Calu3 (cell line): ENCODE measurements around the gene BUB1B. TPM values are rescaled to one million over a fixed set of nuclear protein-coding genes. Genes with fewer than 3 reads are reported as not detected.

Experiments used
- BruUV-seq: library from RNA; stranded (reverse); fragments of 400-500 nt; replicated peaks from 2 replicates; lab custom pipeline; 2021; lab: Mats Ljungman, UMichigan
- CTCF ChIA-PET: fragments of 300-600 bp; sonication (Branson Sonifier 250); formaldehyde crosslinking; loops from one replicate; lab custom pipeline; 2022; ENCODE audit warnings: antibody characterized with exemption; lab: Charles Lee
- DNase-seq: peaks from one replicate; pipeline ENCODE4 v3.0.0; 2022
- H3K27ac Mint-ChIP-seq: one replicate; pipeline ENCODE4 v1.8.0; 2022; ENCODE audit warnings: mixed read lengths; ENCODE audit not compliant: unreplicated experiment
- H3K27me3 Mint-ChIP-seq: one replicate; pipeline ENCODE4 v1.8.0; 2022; ENCODE audit warnings: mixed read lengths; ENCODE audit not compliant: unreplicated experiment
- H3K36me3 Mint-ChIP-seq: one replicate; pipeline ENCODE4 v1.8.0; 2022; ENCODE audit warnings: mild to moderate bottlenecking, moderate library complexity, mixed read lengths; ENCODE audit not compliant: insufficient read depth, unreplicated experiment
- H3K4me1 Mint-ChIP-seq: one replicate; pipeline ENCODE4 v1.8.0; 2022; ENCODE audit warnings: mild to moderate bottlenecking, low read depth, mixed read lengths; ENCODE audit not compliant: unreplicated experiment
- H3K4me3 Mint-ChIP-seq: one replicate; pipeline ENCODE4 v1.8.0; 2022; ENCODE audit warnings: mild to moderate bottlenecking, low read depth, moderate library complexity, mixed read lengths; ENCODE audit not compliant: unreplicated experiment
- H3K9me3 Mint-ChIP-seq: one replicate; pipeline ENCODE4 v1.8.0; 2022; ENCODE audit warnings: low read depth, mixed read lengths; ENCODE audit not compliant: unreplicated experiment
- CTCF ChIP-seq: fragments of 200-600 bp; IDR thresholded peaks from one replicate; pipeline ENCODE4 v1.8.0; 2022; ENCODE audit warnings: antibody characterized with exemption; ENCODE audit not compliant: unreplicated experiment
- intact Hi-C: fragments of 100-400 bp; cut with micrococcal nuclease; formaldehyde crosslinking; loops from one replicate; pipeline ENCODE4 v1.10.0; 2022; ENCODE audit not compliant: unreplicated experiment
- total RNA-seq: library from RNA; stranded (reverse); gene quantifications from 2 replicates; pipeline ENCODE4 v1.2.3, GENCODE V29; 2022

BUB1B gene
- total RNA-seq, 1 experiment from 2014 or later: 41.8 TPM

DNA sequence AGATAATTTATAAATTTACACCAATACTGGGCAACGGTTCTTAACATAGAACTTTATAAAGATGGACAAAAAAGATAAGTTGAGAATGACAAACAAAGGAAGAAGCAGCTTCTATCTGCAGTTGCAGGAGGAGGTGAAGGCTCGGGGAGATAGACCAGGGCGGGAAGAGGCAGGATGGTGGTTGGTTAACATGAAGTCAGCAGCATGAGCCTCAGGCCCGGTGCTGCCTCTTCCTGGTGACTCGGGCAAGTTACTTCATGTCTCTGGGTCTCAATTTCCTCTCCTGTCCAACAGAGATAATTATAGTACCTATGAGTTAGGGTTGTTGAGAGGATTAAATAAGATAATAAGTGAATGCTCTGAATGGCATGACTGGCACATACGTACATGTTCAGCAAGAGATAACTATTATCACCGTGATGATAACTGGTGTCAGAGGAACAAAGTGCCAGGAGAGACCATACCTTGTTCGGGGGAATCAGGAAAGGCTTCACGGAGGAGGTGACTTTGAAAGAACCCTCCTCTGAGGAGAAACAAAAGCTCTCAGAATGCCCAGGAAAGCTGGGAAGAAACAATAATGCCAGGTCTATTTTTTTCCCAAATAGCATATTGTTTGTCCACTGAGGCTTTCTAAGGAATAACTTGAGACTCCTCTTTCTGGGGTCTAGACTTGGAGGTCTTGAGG, 82.4 kb downstream of the BUB1B start:
- no peak overlapping the region for H3K4me3 Mint-ChIP-seq
- H3K27me3 Mint-ChIP-seq: no peaks in the 10 kb centered on the region
- DNase-seq: no peak
- no peak overlapping the region for H3K27ac Mint-ChIP-seq
- no peak for TF ChIP-seq CTCF
- peaks cover 3% of the 10 kb centered on the region for H3K36me3 Mint-ChIP-seq
- CTCF ChIA-PET: no interaction called here
- H3K4me1 Mint-ChIP-seq: peaks cover 11% of the 10 kb centered on the region
- no peaks in the 10 kb centered on the region for H3K9me3 Mint-ChIP-seq
- no TSS peak for BruUV-seq
- intact Hi-C loops: no loop called here

GRCh38 chr15:40244961-40245523, 84.2 kb downstream of the BUB1B start:
- no peak for TF ChIP-seq CTCF
- CTCF ChIA-PET: interaction anchor here (1.4 kb wide), 1 partner anchor 11 kb away, joined by 3 read pairs; no protein-coding TSS in a partner anchor
- DNase-seq: peak; percentile 60
- Mint-ChIP-seq H3K4me1 (no peaks in the 10 kb centered on the region), H3K27me3 (no peaks in the 10 kb centered on the region), H3K27ac (no peak overlapping the region), H3K9me3 (no peaks in the 10 kb centered on the region), H3K4me3 (no peak overlapping the region), H3K36me3 (no peaks in the 10 kb centered on the region)
- BruUV-seq: no TSS peak
- intact Hi-C loops: no loop called here

DNA sequence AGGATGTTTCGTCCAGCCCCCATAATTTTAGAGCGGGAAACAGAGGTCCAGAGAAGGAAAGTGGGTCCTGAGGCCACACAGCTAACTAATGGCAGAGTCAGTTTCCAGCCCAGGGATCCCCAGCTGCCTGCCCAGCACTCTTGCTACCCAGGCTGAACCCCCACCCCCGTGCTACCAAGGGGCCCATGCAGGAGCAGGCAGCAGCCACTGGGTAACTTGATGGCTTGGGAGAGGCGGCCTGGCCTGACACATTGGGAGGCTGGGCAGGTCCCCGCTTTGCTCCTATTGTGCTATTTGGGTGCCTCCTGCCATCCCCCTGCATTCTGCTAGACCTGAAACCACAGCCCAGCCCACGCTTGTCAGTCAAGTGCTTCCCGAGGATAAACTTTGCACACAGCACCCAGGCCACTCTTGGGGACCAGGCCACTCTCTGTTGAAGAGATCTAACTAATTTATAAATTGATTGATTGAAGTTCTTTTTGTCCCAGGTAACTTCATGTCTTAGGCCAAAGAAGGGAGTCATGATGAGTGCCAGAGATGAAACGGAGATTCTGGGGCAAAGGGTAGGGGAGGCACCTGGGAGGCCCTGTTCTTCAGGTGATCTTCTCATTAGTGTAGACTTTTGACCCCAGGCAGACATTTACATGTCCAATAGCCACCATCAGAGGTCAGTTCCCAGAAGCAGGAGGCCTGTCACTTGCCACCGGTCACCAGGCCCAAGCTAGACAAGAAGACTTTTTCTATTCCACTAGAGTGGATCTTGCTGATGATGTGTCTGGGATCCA, 85.0 kb downstream of the BUB1B start:
- no peaks in the 10 kb centered on the region for H3K27me3 Mint-ChIP-seq
- no peak for DNase-seq
- no peaks in the 10 kb centered on the region for H3K9me3 Mint-ChIP-seq
- CTCF ChIA-PET: interaction anchor here (1.4 kb wide), 1 partner anchor 10 kb away, joined by 3 read pairs; no protein-coding TSS in a partner anchor
- H3K27ac Mint-ChIP-seq: no peak overlapping the region
- intact Hi-C loops: no loop called here
- BruUV-seq: no TSS peak
- no peaks in the 10 kb centered on the region for H3K4me1 Mint-ChIP-seq
- no peak overlapping the region for H3K4me3 Mint-ChIP-seq
- no peak for TF ChIP-seq CTCF
- no peaks in the 10 kb centered on the region for H3K36me3 Mint-ChIP-seq

GRCh38 chr15:40246496-40247280, 85.8 kb downstream of the BUB1B start:
- Mint-ChIP-seq H3K4me3 (no peak overlapping the region), H3K27ac (no peak overlapping the region), H3K27me3 (no peaks in the 10 kb centered on the region), H3K9me3 (no peaks in the 10 kb centered on the region), H3K36me3 (no peaks in the 10 kb centered on the region), H3K4me1 (no peaks in the 10 kb centered on the region)
- CTCF ChIA-PET: interaction anchor here (1.2 kb wide), 1 partner anchor 43 kb away, joined by 3 read pairs; no protein-coding TSS in a partner anchor
- no peak for DNase-seq
- intact Hi-C loops: no loop called here
- BruUV-seq: no TSS peak
- TF ChIP-seq CTCF: no peak
